GM19455 (cell line): Measurements from ENCODE around the gene CDC42BPG.

Source experiments
- ATAC-seq: cut with Tn5 transposase; IDR thresholded peaks from one replicate; pipeline ENCODE4 v1.9.1; 2021; ENCODE audit not compliant: unreplicated experiment

Gene CDC42BPG

DNA sequence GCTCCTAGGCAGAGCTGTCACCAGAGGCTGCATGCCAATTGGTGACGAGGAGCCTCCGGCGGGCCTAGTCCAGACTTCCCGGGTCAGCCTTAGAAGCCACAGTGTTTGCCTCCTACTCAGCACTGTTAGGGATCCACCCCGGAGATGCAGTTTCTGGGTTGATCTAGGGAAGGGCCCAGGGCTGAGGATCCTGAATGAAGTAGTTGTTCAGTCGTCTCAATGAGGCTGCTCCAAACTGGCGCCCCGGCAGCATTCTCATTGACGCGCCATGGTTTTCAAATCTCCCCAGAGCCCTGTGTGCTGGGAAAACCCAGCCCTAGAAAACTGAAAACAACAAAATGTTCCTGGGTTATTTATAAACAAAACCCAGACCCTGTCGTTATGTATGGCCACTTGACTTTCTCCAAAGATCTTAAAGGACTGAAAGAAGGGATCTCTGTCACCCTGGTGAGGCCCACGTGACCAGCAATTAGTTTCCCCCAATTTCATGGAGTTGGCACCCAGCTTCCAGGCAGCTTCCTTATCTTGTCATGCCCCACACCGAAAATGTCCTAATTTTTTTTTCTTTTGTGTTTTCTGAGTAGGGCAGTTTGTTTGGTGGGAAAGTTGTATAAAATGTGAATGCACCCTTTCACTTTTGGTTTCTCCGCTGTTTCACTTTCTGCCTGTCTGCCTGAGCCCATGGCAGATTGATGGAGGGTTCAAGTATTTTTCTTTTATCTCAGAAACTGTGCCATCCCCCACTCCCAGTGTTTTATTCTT, 36.0 kb upstream of the CDC42BPG start:
- no peak for ATAC-seq

- peak; percentile 1 for ATAC-seq
Measured at GRCh38 chr11:64879244-64879900, 34.9 kb upstream of the CDC42BPG start.

GRCh38 chr11:64878494-64879243, 34.2 kb upstream of the CDC42BPG start, which contains the start of gene EHD1:
TSS of gene EHD1 (minus strand) at chr11:64878621. CDS start at chr11:64878464, 157 bp downstream.
- ATAC-seq: peak; percentile 64

DNA sequence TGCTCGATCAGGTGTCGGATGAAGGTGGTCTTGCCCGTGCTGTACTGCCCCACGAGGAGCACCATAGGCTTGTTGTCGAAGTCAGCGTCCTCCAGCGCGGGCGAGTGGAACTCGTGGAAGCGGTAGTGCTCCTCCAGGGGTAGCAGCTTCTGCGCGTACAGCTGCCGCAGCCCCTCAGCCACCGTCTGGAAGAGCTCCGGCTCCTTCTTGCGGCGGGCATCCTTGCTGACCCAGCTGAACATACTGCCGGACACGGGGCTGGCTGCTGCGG, 33.7 kb upstream of the CDC42BPG start:
- peak; percentile 19 for ATAC-seq

GRCh38 chr11:64877390-64878222, 33.2 kb upstream of the CDC42BPG start:
- no peak for ATAC-seq

GRCh38 chr11:64876835-64877341, 32.4 kb upstream of the CDC42BPG start:
- no peak for ATAC-seq

GRCh38 chr11:64876229-64876750, 31.8 kb upstream of the CDC42BPG start:
- ATAC-seq: no peak

DNA sequence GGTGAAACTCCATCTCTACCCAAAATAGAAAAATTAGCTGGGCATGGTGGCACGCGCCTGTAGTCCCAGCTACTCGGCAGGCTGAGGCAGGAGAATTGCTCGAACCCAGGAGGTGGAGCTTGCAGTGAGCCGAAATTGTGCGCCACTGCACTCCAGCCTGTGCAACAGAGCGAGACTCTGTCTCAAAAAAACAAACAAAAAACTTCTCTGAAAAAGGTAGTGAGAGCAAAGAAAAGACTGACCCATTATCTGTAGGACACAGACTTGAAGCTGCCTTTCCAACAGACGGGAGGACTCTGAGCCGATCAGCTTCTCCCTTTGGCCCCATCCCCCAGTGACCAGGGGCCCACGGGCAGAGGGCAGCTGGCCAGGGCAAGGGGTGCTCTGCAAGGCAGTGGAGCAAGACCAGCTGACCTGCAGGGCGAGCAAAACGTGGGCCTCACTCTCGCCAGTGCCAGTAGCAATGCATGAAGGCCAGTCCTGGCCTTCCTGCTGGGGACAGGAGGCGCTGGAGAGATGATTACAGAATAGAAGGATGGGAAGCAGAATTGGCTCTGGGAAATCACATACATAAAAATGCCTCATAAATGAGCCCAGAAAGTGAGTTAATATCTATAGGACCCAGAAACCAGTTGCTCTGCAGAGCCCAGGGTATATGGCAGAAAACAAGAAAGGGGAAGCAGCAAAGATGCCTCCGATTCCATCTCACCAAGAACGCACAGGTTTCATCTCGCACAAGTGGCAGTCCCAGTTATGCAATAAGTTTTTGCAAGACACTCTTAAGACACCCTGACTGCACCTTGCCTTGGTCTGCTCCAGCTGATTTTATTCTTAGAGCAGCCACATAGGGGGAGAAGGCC, 31.1 kb upstream of the CDC42BPG start:
- no peak for ATAC-seq

DNA sequence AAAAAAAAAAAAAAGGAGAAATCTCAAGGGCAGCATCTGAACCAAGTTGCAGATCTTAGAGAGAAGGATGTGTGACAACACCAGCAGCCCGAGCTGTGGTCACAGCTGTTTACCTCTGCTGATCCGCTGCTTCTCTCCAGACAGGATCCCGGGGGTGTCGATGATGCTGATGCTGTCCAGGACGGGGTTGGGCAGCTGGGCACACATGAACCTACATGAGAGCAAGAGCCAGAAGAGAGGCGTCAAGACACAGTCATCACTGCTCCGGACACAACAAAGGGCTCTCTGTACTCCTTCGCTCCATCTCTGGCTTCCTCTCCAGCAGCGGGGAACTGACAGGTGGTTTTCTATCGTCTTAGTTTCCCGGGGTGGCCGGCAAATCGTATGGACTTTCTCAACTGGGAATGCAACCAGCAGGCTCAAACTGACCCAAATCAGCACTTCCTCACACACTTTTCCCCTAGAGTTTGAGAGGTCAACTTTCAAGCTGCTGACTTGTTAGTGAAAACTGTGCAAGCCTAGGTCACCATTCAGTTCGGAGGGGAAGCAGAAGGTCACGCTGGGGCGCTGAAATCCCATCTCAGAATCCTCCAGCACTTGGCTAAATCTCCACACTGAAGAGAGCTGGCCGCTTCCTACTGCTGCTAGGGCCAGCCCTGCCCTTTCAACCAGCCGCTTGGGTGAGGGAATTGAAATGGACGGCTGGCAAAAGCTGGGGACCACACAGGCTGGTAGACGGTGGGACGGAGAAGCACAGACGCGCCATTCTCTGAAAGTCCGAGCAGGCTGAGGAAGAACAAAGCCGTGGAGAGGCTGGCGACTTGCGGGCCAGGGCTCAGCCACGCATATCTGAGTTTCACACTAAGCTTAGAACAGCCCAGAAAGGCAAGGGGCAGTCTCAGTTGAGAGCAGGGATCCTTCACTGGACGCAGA, 30.1 kb upstream of the CDC42BPG start:
- no peak for ATAC-seq

DNA sequence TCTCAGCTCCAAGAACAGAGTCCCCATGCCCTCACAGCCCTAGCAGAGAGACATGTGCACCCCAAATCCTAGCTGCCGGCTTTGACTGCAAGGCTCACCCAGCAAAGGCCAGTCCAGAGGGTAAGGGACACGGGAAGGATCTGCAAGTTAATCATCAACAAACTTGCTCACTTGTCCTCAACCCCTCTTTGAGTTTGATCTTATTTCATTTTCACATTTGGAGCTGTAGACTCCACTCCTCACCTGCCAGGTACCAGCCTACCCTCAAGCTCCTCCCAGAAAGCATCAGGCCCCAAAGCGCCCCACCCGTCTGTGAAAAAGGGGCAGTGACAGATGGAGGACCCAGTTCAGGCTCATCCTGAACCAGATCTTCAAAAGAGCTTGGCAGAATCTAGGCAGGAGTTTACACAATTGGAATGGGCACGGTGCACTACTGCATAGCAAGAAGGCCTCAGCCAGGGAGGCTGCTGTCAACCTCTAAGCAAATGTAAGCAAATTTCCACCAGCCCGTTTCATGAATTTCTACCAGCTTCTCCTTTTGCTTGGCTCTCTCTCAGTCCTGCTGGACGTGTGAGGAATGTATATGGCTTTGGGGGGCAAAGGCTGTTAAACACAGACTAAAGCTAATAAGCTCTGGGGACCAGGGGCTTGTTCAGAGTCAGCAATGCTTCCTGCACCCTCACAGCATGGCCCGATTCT, 28.5 kb upstream of the CDC42BPG start:
- no peak for ATAC-seq

- ATAC-seq: no peak
Measured at GRCh38 chr11:64871492-64871891, 27.0 kb upstream of the CDC42BPG start.

GRCh38 chr11:64870893-64871466, 26.5 kb upstream of the CDC42BPG start:
- ATAC-seq: no peak

DNA sequence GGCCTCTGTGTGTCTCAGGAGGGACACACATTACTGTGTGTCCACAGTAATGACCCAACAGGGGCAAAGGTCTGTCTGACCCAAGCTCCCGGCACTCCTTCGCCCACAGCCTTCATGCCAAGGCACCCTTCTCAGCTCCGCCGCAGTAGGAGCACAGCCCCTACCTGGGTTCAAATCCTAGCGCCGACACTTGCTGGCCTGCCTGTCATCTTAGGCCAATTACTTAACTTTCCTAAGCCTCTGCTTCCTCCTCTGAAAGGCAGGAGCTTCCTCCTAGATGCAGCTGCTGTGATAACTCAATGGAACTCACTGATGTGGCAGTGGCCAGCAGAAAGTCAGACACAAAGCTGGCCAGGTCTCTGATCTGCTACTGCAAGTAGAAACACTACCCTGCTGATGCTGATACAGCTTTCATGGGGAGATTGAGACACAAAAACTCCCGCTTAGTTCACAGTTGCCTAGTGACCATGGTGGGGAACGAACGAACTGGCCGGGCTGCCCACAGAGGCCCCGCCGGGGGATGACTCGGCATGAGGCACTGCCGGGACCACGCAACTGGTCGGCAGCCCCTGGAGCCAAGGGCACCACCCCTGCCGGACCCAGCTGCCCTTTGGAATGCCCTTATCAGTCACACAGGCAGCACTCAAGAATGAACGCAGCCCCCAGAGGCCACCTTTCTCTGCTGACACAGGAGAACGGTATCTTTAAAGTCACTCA, 25.9 kb upstream of the CDC42BPG start:
- ATAC-seq: no peak

GRCh38 chr11:64869571-64870175, 25.2 kb upstream of the CDC42BPG start:
- no peak for ATAC-seq

GRCh38 chr11:64868904-64869570, 24.6 kb upstream of the CDC42BPG start:
- no peak for ATAC-seq
